ENCODE data around the gene SLC44A1.

Gene SLC44A1

DNA sequence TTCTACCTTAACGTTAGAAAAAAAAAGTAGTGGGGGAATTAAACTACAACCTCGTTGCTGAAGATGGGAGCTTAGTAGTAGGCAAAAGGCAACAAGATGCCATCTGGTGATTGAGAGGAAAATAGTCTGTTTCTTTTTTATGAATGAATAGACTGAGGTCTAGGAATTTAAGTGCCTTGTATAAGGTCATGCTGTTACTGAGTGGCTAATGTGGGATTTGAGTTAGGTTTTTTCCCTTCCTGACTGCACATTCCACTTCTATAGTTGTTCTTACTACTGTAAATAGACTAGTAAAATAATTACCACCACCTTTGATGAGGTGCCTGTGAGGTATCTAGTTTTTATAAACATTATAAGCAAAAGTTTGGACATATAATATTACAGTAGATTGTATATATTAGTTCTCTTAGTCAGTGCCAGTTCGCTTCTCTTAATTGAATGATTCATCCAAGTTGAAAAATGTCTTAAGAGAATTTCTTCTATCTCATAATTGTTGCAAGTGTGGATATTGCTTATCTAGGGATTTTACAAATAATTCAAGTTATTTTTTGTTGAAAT, 222.5 kb downstream of the SLC44A1 start:
- DNase-seq (ENCODE audit: low spot score), result no peak

DNA sequence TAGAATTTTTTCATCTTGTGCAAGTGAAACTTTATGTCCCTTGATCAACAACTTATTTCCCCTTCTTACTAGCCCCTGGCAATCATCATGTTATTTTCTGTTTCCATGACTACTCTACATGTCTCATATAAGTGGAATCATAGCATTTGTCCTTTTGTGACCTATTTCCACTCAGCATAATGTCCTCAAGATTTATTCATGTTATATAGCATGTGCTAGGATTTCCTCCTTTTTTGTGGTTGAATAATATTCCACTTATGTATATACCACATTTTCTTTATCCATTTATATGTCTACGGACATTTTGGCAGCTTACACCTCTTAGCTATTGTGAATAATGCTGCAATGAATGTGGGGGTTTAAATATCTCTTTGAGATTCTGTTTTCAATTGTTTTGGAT, 224.4 kb downstream of the SLC44A1 start:
- DNase-seq (ENCODE audit: low spot score), result no peak

DNA sequence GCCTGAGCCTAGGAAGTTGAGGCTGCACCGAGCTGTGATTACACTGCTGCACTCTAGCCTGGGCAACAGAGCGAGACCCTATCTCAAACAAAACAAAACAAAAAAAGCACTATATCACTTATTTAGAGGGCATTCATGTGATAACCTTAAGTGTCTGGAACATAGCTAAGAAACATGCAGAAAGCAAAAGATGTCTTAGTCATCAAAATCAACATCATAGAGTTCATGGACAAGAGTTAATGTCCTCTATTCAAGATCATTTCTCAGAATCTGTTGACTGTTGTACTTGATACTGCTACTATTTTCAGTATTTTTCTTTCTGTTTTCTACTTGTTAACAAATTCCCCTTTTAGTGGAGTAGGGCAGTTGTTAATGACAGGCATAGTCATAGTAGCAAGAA, 228.8 kb downstream of the SLC44A1 start:
- DNase-seq (ENCODE audit: low spot score), result no peak

DNA sequence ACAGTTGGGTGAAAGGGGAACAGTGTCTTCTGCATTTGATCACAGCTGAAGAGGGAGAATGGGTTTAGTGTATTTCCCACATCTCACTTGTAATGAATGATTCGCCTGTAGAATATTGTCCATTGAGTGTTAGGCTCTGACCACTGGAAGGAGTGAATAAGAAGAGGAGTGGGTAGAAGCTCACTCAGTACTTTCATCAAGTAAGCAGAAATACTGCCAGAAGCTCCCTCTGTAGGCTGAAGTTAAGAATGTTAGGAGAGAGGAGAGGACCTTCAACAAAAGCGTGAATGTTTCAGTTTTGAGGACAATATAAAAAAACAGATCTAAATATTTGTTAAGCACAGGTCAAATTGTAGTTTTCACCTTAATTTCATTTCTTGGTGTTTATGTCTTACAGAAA, 230.9 kb downstream of the SLC44A1 start:
- no peak for DNase-seq (ENCODE audit: low spot score)

DNA sequence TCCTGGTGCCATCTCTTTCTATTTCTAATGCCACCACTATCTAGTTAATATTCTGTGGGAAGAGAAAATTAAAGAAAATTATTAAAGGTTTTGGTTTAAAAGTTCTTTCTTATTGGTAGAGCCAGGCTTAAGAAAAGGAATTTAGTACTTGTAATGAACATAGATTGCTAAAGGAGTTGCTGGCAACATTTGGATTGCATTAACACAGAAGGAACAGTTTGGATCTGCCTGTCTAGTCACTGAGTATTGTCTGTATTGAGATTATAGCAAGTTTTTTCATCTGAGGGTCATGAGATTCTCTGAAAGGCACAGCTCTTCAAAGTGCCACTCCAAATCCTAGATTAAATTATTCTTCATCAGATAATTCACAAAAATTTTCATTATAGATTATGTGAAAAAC, 235.4 kb downstream of the SLC44A1 start:
- no peak for DNase-seq (ENCODE audit: low spot score)

DNA sequence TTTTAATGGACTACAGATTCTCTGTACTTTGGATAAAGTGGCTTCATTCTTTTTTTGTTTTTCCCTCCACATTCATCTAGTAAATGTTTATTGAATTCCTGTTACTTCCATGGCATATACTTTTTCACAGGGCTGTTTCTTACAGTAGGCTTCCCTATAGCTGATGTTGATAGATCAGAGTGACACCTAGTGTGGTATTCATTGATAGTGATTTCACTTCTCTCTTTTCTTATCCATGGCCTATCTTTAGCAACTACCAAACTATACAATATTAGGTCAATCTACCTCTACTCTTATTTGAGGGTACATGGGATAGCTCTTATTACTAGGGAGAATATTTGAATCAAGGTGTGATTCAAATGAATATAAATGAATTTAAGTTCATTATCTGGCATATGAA, 239.2 kb downstream of the SLC44A1 start:
- DNase-seq (ENCODE audit: low spot score), result no peak

DNA sequence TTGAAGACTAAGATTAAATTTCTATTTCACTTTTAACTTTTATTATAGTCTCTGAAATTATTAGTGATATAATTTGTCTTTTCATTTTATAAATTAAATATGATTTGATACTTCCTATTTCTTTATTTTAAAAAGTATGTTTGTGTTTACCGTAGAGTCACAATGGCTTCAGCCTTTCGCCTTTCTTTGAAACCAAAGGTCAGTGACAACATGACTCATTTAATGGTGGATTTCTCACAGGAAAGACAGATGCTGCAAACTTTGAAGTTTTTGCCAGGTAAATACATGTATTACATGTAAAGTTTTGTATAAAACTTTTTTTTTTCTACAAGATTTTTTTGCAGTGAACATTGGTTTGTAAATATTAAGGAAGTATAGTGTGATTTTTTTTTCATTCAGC, 239.8 kb downstream of the SLC44A1 start:
- peak; percentile 53 for DNase-seq (ENCODE audit: low spot score)

DNA sequence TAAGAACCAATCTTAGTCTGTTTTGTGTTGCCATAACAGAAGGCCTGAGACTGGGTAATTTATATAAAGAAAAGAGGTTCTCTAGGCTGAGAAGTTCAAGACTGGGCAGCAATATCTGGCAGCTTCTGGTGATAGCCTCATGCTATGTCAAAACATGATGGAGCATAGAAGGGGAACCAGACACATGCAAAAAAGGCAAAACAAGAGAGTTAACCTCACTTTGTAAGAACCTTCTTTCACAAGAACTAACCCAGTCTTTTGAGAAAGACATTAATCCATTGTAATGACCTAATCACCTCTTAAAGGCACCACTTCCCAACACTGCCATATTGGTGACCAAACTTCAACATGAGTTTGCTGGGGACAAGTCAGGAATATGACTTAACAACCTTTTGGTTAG, 240.7 kb downstream of the SLC44A1 start:
- no peak for DNase-seq (ENCODE audit: low spot score)
